NCI-H1092 (cell line): ENCODE results near the gene FLNB.
"Not testable (repeated sequence)": the region's sequence is repeated elsewhere in the genome, so short reads cannot be mapped to it uniquely, and the experiment has no call there.

Experiments
- DNase-seq: peaks from one replicate; lab custom pipeline; 2025; lab: John Stamatoyannopoulos, UW

Gene FLNB

DNA sequence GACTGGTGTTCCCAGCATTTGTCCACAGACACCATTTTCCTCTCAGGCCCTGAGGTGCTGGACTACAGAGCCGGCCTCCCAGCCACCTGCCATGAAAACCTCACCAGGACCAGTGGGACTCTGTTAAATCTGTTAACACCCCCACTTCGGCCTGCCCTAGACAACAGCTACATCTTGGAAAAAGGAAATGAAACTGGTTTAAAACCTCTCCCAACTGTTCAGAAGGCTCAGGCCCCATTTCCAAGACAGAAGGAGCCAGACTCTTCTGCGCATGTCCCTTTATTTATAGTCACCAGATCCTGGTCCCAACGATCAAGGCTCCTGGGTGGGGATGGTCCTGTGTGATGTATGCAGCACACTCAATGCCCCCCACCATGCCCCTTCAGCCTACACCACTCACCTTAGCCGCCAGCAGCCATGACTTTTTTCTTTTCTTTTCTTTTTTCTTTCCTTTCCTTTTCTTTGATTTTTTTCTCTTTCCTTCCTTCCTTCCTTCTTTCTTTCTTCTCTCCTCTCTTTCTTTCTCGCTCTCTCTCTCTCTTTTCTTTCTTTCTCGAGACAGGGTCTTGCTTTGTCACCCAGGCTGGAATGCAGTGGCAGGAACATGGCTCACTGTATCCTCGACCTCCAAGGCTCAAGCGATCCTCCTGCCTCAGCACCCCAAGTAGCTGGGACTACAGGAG, 25.5 kb upstream of the FLNB start:
- no peak for DNase-seq

DNA sequence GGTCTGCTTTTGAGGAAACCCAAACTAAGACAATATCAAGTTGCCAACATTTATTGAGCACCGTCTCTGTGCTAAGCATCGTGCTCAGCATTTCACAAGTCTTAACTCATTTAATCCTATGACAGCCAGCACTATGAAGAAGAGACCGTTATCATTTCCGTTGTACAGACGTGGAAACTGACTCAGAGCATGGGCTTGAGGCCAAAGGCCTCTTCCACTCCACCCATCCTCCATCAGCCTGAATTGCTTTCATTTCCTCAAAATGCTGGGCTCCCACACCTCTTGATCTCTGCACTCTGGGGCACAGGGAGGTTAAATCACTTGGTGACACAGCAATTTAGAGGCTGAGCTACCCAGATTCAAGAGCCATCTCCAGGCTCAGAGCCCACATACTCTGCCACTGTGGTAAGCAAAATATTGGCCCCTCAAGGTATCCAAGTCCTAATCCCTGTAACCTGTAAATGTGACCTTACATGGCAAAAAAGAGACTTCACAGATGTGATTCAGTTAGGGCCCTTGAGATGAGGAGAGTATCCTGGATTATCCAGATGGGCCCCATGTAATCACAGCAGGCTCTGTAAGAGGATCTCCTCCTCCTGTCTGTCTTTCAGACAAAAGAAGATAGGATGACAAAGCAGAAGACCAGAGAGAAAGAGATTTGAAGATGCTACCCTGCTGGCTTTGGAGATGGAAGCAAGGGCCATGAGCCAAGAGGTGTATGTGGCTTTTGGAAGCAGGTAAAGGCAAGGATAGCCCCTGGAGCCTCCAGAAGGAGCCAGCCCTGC, 24.3 kb upstream of the FLNB start:
- no peak for DNase-seq

DNA sequence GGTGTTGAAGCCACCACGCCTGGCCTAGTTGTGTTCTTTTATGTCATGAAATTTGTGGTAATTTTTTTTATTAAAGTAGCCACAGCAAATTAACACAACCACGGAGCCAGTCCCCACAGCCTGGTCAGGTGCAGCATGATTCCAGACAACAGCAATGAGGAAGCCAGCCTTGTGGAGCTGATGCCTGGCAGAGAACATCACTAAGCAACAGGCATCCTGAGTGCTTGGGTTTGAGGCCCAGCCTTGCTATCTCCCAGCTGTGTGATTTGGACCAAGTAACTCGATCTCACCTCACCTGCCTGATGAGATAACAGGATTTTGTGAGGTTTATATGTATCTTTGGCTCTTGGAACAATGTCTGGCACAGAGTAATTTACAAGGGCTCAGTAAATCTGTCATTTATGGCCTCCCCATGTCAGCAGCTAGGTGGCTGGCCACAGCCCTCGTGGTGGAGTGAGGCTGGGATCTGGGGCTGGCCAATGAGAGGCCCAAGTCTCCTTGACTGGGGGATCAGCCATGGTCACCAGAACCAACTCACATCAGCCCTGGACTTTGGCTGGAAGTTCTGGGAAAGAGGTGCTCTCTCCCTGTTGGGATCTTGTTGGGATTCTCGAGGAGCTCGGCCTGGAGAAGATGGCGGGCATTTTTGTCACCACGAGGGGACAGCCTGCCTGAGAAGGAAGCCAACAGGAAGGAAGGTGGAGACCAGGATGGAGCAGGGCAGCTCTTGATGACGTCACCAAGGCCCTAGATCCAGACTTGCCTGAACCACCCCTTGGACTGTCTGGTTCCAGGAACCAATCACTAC, 22.8 kb upstream of the FLNB start:
- DNase-seq: no peak

- no peak for DNase-seq
These were observed 22.3 kb upstream of the FLNB start for GRCh38 chr3:57985984-57986246.

DNA sequence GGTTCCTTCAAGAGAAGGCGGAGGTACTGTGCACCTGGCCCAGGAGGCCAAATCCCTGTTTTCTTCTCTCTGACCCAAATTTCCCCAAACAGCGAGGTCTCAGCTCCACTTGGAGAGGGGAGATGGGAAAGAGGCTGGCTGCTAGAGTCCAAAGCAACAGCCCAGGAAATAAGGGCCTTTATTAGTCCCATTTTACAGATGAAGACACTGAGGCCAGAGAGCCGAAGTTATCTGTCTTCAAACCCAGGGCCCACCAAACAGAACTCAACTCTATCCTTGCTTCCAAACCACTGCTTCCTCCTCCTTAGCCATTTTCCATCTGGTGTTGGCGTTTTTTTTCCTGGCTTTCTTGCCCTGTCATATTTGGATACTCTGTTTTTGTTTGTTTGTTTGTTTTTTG, 22.0 kb upstream of the FLNB start:
- DNase-seq: no peak

- not testable (repeated sequence) for DNase-seq
These were observed 19.0 kb upstream of the FLNB start for GRCh38 chr3:57989198-57989597.

- no peak for DNase-seq
These were observed 18.6 kb upstream of the FLNB start for GRCh38 chr3:57989646-57990045.

DNA sequence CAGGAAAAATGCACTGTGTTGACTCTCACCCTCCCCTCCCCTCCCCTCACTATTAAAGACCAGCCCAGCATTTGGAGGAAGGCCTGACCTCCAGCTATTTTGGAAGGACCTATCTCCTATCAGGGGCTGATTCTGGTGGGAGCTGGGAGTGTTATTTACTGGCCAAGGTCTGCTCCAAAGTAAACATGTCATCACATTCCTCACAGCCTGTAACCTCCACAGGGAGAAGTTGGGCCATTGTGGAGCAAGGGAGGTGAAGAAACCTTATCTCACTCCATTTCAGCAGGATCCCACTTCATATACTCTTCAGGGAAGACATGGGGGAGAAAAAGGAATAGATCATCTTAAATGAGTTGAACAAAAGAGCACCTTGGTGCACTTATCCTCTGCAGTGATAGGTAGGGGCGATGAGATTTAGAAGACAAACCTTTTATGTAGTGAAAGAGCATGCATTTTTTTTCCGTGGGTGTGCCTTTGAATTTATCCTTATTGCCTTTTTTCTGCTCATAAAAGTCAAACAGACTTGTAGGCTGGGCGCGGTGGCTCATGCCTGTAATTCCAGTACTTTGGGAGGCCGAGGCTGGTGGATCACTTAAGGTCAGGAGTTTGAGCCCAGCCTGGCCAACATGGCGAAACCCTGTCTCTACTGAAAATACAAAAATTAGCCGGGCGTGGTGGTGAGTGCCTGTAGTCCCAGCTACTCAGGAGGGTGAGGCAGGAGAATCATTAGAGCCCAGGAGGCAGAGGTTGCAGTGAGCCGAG, 15.6 kb upstream of the FLNB start:
- no peak for DNase-seq

DNA sequence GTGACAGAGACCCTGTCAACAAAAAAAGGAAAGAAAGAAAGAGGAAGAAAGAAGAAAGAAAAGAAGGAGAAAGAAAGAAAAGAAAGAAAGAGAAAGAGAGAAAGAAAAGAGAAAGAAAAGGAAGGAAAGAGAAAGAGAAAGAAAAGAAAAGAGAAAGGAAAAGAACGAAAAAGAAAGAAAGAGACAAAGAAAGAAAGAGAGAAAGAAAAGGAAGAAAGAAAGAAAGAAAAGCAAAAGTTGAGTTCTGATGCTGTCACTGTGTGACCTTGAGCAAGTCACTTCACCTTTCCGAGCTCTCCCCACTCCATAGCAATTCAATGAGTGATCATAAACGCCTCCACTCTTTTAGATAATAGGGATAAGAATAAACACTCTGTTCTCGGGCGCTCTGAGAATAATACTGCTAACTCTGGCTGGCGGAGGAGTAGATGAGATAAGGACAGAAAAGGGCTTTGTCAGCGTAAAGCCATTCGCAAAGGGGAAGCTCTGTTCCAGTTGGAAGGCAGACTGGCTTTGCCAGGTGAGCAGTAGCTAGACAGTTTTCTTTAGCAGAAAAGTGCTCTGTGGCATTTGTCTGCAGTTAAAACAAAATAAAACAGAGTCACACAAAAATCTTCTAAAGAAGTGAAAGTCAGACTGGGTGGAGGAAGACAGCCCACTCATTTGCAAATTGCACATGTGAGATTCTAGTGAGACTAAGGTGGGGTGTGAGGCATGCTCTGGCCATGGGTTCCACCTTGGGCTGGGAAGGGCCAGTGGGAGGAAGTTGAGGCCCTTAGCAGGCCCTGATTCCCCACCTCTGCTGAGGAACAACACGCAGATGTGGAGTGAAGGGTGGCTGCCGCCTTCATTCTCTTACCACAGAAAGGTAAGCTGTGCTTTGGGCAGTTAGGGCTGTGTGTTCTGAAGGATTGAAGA, 9.6 kb upstream of the FLNB start:
- no peak for DNase-seq

DNA sequence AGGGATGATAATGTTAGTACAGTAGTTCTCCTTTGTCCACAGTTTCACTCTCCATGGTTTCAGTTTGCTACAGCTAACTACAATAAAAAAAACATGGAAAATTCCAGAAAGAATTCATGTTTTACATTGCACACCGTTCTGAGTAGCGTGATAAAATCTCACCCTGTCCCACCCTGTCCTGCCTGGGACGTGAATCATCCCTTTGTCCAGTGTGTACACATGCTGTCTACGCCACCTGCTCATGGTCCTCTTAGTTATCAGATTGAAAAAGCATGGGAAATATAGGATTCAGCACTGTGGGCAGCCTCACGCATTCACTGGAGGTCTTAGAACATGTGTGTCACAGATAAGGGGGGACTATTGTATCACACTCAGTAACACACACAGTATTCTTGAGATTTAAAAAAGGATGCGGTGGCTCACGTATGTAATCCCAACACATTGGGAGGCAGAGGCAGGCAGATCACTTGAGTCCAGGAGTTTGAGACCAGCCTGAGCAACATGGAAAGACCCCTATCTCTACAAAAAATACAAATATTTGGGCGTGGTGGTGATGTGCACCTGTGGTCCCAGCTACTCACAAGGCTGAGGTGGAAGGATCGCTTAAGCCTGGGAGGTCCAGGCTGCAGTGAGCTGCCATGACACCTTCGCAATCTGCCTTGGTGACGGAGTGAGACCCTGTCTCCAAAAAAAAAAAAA, 8.7 kb upstream of the FLNB start:
- no peak for DNase-seq

DNA sequence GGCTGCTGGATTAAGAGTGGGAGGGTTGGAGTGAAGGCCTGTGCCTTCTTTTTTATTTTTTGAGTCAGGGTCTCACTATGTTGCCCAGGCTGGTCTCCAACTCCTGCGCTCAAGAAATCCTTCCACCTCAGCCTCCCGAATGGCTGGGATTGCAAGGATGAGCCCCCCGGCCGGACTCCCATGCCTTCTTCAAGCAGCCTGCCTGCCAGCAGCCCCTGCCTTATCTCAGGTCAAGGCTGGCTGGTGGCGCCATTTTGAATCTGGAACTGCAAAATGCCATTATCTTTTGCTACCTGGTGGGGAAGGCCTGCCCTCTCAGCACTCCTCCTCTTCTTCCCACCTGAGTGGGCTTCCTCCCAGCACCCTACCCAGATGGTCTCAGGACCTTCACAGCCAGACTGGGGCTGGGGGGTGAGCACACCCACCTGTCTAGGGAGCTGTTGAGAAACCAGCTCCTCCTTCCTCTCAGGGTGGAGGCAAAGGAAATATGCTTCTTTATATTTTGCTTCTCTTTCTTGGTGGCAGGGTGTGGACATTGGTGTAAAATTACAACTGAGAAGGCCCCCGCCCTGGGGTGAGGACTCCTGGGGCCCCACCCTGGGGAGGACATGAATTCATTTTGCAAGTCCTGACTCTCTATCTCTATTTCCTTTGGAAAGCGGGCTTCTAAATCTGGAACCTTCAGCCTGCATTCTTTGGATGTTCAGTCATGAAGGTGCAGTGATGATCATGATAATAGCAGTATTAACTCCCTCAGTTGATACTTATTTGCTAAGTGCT, 7.7 kb upstream of the FLNB start:
- no peak for DNase-seq

- no peak for DNase-seq
These were observed 7.1 kb upstream of the FLNB start for GRCh38 chr3:58001086-58001467.

DNA sequence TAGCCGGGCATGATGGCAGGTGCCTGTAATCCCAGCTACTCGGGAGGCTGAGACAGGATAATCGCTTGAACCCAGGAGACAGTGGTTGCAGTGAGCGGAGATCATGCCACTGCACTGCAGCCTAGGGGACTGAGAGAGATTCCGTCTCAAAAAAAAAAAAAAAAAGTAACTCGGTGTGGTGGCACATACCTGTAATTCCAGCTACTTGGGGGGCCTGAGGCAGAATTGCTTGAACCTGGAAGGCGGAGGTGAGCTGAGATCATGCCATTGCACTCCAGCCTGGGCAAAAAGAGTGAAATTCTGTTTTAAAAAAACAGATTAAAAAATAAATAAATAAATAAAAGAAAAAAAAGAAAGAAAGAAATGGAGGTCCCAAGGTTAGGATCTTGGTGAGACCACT, 6.2 kb upstream of the FLNB start:
- DNase-seq: no peak

DNA sequence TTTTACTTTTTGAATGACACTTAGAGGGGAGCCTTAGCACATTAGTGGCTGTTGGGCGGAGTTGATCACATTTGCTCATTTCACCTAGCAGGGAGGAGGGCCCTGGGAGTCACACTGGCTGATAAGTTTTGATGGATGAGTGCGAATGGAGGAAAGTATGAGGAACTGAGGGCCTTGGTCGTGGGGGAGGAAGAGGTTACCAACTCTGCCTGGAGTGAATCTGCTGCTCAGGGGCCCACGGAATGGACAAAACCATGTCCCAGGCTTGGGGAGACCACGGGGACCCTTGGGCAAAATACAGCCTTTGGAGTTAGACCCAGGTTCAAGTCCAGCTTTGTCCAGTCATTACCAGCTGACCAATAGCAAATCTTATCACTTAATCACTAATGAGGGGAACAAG, 5.1 kb upstream of the FLNB start:
- no peak for DNase-seq

GRCh38 chr3:58004973-58005372, 3.2 kb upstream of the FLNB start:
- DNase-seq: no peak

DNA sequence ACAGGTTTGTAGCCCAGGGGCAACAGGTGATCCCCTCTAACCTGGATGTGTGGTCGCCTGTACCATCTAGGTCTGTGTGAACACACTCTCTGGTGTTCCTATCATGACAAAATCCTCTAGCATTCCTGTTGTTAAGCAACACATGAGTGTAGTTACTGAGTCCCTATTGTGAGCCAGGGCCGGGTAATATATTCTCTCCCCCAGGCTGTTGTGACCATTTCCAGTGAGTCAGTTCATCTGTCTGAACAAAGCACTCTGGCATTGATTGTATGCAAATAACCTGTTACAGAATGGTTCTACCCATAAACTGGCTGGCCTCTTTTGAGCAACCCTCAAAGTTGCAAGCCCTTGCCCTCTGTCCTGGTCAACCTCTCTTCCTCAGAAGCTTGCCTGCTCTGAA, 2.6 kb upstream of the FLNB start:
- DNase-seq: no peak

DNA sequence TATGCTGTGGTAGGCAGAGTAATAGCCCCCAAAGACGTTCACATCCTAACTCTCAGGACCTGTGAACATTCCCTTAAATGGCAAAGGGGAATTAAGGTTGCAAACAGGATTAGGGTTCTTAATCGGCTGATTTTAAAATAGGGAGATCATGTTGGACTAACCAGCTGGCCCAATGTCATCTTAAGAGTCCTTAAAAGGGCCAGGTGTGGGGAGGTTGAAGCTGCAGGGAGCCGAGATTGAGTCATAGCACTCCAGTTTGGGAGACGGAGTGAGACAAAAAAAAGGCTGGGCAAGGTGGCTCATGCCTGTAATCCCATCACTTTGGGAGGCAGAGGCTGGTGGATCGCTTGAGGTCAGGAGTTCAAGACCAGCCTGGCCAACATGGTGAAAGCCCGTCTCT, 1.6 kb upstream of the FLNB start:
- DNase-seq: no peak

DNA sequence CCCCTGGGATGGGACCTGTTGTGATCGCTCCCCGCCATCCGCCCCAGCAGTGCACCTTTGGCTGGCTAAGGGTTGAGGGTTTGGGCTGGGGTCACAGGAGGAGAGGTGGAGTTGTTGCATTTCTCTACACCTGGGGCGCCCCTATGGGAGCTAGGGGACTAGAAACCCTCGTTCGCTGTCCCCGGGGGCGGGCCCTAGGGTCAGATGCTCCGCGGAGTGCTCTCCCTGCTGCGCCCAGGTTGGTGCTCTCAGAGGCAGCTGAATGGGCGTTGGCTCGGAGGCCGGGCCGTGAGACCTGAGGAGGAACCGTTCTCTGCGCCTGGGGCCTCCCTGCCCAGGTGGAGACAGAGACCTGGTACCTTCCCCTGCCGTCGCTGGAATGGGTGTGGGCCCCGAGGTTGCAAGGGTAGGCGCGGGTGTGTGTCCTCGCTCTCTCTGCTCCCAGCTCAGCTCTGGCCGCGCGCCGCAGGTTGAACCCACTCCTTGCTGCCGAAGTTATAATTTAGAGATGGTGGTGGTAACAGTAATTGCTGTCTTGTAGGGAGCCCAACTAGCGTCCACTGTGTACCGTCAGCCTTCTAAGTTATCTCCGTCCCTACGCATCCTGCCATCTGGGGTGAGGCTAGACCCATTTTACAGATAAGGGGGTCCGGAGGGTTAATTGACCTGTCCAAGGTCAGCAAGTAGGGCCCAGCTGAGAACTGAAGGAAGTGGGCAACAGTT, 965 bp downstream of the FLNB start:
- DNase-seq: no peak
